HG03575 (cell line): ENCODE data around the gene MYO5B.

ENCODE experiments used
- ATAC-seq: cut with Tn5 transposase; IDR thresholded peaks from one replicate; pipeline ENCODE4 v1.9.1; 2021; ENCODE audit not compliant: unreplicated experiment, insufficient number of reproducible peaks, low FRiP score; ENCODE audit errors: extremely low read depth

MYO5B gene

DNA sequence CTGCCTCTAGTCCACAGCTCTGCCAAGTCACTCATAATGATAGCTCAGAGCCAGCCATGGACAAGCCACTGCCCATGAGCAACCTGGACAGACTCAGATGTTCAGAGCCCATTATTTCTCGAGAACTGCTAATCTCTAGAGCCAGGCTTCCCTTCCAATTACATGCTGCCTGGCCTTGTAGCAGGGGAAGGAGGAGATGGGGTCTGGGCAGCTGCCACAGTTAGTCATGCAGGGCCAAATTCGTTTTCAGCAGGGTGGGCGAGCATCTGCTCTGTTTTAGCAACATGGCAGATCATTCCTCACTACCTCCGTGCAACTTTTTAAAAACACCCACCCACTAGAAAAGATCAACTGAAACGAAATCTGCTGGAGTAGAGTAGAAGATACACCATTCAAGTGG lies 141.8 kb downstream of the MYO5B start:
- no peak for ATAC-seq

DNA sequence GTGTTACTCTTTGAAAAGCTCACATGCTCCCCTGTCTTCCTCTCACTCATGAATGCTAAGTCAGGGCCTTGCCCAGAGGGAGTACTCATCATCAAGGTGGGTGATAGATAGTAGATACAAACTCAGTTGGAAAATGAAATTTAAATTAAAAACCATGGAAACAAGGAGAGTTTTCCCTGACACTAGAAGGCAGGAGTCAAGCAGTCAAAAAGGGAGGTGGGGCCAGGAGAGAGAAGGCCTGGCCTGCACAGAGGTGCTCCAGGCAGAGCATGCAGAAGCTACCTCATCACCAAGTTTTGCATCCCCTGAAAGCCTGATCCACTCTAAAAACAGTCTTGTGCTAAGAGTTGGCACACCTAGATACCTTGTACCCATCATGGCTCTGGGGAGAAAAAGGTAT lies 143.7 kb downstream of the MYO5B start:
- no peak for ATAC-seq

DNA sequence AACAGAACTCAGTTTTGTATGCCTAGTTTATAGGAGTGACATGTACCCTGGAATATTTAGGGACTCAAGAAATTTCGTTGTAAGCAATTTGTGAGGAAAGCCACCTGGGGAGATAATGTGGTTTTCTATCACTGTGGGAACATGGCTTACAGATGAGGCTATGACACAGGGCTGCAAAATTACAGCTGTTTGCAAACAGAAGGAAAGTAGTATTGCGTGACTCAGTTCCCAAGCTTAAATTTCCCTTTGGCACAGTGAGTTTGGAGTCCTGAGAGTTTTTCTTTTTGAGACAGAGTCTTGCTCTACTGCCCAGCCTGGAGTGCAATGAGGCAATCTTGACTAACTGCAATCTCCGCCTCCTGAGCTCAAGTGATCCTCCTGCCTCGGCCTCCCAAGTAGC lies 149.8 kb downstream of the MYO5B start:
- no peak for ATAC-seq

DNA sequence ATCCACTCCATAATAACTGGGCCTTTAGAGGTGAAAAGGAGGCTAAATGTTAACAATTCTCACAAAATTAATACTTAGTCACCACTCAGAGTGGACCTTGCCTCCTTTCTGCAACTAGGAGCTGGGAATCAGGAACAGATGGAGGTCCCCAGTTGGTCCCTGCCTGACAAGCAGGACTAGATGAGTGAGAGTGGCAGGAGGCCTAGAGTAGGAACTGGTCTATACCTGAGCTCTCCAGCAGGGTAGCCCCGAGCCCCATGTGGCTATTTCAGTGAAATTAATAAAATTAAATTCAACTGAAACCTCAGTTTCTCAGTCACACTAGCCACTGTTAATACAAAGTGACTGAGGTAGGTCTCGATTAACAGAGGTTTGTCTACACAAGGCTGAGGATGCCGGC lies 150.5 kb downstream of the MYO5B start:
- ATAC-seq, result no peak

DNA sequence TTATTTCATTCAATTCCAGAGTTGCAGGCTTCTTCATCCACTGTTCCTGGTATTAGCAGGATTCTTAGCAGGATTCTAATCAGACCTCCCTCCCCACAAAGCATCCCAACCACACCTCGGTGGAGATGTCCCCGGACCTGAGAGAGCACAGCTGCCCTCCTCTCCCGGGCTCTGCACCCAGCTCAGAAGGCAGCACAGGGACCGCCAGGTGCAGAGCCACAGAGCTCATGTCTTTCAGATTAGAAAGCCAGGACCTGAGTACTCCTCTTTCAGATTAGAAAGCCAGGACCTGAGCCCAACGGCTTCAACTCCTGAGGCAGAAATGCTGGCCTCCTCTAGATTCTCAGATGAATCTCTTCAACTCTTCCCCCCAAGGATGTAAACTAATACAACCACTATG lies 152.3 kb downstream of the MYO5B start:
- no peak for ATAC-seq

DNA sequence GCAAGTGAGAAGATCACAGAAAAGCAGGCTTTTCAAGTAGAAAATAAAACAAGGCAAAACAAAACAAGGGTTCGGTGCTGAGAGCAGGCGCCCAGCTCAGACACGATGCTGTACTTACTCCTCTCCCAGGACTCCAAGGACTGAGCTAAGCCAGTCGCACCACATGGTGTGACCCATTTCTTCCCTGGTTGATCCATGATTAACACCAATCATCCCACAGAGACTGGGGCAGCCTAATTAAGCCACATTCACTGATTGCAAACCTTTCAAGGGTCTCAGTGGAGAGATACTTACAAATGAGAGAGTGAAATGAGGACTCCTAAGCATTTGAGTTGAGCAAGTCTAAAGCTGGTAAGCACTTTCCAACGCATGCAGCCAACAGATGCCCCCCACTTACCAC lies 155.2 kb downstream of the MYO5B start:
- no peak for ATAC-seq

DNA sequence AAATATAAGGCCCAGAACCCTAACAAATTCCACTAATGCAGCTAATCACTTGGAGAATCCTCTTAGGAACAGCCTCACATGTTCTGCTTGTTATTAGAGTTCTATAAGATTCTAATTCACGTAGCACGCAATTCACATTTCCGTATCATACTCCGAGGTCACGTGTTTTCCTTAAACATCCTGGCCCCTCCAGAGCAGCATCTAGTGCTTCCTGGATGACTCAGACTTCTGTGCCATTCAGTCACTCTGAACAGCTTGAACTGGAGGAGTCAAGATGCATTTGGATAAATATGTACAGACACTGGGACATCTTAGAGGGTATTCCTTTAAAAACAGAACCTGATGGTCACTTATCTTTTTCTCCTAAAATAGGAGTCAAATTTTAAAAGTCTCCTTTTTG lies 156.5 kb downstream of the MYO5B start:
- ATAC-seq, result no peak

DNA sequence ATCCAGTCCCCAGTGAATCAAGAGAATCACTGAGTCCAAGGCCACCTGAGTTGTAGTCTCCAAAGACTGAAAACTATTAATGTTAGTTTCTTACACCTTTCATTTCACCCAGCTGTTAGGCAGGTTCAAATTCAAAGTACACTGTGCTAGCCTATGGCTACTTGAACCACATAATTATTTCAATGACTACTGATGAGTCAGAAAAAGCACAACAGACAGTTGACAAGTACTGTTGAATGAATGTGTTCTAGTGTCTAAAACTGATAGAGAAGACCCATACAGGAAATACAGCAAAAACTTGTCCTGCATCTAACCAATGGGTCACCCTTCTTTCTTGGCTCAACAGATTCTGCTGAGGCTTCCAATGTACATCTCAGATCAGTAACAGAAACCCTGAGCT lies 160.9 kb downstream of the MYO5B start:
- no peak for ATAC-seq

DNA sequence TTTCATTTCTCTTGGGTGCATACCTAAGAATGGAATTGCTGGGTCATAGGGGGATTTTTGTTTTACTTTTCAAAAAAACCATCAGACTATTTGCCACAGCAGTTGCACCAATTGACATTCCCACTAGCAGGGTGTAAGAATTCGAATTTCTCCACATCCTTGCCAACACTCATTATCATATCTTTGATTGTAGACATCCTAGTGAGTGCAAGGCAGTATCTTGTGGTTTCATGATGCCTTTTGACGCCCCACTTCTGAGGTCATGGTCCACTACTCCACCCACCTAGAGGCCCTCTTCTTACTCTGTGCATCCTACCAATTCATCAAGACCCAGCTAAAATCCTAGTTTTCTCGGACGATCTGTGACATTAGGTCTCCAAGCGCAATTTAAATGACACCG lies 161.9 kb downstream of the MYO5B start:
- no peak for ATAC-seq

DNA sequence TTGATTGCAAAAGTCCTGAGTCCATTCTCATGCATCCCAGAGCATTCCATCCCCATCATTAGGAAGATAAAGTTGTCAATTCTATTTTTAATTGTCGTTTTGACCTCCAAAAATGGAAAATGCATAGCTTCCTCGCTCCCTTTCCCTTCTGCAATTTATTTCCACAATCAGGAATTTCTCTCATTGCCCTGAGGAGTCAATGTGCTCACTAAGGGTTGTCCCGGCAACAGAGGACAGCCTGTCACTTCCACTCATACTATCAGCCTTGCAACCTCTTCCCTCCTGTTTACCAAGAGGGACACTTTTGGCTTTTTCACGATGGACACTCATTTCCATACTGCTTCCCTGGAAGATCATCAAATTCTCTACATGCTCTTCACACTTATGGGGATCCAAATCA lies 164.8 kb downstream of the MYO5B start:
- ATAC-seq, result no peak

DNA sequence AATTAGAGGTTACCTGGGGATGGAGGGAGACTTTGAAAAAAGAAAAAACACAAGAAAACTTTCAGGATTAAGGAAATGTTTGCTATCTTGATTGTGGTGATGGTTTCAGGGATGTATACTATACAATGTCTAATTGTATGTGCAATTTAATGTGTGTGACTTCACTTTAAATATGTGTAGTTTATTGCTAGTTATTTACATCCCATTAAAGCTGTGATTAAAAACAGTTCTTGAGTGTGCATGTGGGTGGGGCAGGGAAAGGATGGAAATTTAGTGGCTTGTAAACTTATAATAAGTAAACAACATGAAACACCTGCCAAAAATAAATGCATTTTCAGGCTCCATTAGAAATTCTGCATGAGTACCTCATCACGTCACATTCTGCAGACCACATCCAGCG lies 167.0 kb downstream of the MYO5B start:
- no peak for ATAC-seq

DNA sequence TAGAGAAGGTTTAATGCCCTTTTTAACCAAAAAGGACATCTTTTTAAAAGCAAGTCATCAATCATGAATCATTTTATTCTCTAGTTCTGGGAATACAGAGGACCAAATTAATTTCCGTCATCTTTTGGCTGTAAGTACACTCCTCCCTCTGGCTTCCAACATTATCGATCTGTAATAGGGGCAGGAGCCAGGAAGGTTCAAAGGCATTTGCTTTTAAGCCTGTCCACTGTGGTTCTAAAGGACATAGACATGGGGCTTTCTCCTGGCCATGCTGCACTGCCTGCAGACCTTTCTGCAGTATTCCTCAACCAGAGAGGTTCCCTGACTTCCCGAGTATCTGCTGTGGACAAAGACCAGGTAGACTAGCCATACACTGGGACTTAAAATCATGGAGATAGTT lies 170.5 kb downstream of the MYO5B start:
- ATAC-seq, result no peak

DNA sequence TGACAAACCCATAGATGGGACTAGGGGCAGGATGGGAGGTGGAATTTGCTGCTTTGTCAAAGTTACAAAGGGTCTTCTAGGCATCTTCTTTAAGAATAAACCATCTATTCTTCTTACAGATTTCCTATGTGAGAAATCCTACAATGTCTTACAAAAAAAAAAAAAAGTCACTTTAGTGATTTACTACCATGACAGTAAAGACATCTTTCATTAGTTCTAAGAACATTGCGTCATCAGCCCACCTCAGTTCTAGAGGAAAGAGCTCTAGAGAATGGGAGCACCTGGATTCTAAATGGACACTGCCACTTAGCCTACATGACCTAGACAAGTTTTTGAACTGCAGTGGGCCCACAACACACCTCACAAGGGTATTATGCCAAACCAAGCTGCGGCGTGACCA lies 172.0 kb downstream of the MYO5B start:
- ATAC-seq, result no peak

DNA sequence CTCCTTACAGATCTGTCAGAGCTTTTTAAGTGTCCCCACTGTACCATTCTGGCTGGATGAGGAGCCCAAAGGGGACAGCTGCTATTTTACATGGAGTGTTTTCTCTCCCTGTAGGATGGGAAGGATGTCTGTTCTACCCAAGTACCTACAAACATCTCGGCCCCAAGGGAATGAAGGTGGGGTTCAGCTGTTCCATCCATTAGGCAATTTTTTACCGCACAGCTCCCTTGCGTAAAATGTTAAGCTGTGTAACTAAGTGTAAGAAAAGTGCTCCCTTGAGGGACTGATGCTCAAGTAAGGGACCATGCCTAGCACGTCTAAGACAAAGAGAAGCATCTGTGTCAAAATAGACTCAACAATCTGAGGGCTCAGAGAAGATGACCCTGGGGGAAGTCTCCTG lies 180.3 kb downstream of the MYO5B start:
- no peak for ATAC-seq

DNA sequence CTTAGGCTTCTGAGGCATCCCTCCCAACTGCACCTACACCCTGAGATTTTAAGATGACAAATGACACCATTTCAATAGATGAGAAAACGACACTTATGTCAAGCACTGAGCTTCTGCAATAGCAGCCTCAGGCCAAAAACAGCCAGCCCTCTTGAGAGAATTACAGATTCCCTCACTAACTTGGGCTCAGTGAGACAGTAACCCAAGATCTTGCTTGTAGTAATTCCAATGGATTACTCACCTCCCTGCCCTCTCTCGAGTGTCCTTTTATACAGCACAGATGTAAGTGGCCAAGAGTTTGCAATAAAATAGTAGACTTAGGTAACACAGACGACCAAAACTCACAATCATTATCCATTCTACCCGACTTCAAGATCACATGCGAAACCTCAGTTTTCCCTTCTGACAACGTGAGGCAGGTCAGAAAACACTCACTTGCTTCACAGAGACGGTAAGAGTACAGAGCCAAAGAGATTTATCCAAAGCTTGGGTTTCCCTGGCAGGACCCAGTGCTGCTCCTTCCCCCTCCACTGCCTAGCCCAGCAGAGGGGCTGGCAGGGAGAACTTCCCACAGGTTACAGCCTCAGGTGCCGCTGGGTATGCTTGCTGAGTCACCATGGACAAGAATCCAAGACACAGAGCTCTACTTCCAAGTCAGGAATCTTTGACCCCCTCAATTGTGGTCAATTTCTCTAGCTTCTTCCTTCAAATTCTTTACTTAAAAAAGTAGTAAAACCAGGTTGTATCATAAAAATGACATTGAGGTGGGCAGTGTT lies 181.4 kb downstream of the MYO5B start:
- no peak for ATAC-seq

DNA sequence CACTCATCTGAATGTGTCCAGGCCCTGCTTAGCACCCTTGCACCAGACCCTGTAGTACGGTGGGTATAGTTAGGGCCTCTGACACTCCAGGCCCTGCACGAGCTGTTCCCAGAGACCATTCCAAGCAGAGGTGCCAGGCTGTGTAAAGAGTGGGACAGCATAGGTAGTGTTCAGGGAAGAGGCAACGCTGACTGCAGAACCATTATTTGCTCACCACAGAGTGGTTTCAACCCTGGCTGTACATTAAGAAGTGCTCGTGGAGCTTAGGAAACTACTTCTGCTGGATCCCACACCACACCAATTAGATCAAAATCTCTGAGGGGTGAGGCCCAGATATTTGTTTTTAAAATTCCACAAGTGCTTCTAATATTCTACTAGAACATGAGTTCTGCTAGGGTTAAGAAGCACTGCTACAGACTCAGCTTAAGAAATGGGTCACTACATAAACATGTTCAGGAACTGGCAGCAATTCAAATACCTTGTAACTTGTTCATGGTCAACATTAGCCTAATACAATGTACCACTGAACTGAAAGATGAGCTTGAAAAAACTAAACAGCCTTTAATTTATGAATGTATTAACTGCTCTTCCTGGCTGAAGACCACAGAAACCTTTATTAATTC lies 183.0 kb downstream of the MYO5B start:
- no peak for ATAC-seq

DNA sequence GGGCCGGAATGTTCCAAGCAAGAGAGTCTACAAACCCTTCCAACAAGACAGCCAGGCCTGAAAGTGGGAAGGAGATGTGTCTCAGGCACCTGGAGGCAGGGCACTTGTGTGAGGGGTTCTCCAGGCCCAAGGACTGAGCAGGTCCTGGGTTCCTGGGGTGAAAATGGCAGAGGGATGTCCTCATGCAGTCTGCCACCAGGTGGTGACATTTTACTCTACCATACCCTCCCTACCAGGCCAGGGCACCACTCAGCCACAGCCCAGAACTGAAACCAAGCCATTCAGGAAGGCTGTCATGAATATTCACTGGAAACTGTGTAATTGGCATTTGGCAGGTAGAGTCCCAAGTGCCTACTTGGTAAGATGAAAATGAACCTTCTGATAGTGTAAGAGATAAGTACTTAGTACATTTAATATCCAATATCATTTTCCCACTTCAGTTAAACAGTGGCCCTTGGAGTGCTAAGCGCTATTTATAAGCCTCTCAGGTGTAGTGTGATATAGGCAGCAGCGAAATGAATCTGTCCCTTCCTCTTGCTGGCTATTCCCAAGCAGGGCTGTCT lies 185.1 kb downstream of the MYO5B start:
- ATAC-seq, result no peak

DNA sequence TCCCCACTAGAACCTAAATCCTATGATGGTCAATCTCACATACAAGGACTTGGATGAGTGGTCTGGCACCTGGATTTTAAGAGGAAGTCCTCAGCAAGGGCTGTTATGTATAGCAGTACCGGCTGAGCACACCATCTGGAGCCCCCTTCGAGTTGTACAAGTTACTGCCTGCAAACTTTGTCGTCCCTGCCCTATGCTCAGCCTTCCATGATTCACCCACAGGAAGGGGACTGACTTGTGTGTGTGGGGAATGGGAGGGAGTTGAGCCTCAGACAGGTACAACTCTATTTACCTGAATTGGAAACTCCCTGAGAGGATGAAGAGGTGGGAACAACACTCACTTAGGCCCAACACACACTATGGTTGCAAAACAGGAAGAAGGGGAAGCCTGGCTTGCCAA lies 186.6 kb downstream of the MYO5B start:
- ATAC-seq, result no peak

DNA sequence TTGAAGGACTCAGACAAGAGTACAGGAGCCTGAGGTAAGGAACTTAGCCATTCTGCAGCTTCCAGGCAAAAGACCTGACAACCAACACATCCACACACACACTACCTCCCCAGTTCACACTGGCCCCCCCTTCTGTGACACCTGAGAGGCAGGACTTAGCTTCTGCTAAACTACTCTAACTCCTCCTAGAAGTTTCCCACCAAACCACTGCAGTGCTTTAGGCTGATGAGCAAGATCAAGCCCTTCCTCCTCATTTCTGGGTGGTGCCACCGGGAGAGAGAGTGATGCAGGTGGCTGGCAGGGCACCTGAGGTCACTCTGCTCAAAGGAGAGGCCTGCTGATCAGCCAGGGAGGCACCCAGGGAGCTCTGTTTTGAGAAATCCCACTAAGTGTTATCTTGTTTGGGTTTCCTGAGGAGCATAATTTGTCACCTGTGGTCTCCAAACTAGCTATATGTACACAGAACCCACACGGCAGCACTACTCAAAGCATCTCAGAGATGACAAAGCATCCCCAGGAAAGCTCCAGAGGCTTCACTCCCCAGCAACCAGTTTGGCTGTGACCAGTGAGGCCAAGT lies 188.4 kb downstream of the MYO5B start:
- no peak for ATAC-seq

DNA sequence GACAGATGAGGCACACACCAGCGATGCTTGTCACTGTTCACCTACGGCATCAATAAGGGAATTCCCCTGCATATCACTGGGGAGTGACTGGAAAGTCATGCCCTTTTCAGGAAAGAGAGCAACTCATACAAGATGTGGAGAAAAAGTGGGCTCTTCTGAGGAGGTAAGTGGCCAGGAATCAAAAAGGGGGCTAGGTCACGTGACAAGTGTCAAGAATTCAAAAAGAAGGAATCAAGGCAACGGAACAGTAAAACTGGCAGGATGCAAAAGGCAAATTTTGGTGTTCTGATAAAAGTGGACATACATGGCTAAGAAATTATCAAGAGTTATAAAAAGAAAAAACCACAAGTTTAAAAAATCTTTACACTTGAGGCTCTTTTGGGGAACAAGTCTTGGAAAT lies 190.9 kb downstream of the MYO5B start:
- no peak for ATAC-seq
